Thoracic aorta (tissue), 2 donors: ENCODE data around the gene TMEM161A. TPM values are rescaled to one million over a fixed set of nuclear protein-coding genes. Genes with fewer than 3 reads are reported as not detected.

Experiments
- ATAC-seq: fragments of 150-250 bp; one replicate; pipeline ENCODE4 v1.8.0; 2017; ENCODE audit warnings: low read depth; ENCODE audit not compliant: insufficient number of reproducible peaks, low FRiP score
- DNase-seq: peaks from one replicate; pipeline ENCODE4 v3.0.0-alpha.2; 2020; ENCODE audit warnings: low spot score
- H3K27ac ChIP-seq, 2 donors: fragments of 200-600 bp; sonication (generic); 1 replicate in 1 of 2; 2 replicates in 1 of 2; pipeline ENCODE4 v1.5.1; 2016; ENCODE audit warnings: mild to moderate bottlenecking in 2 of 2, moderate library complexity in 2 of 2
- H3K27me3 ChIP-seq: fragments of 200-600 bp; sonication (generic); replicated peaks from 2 replicates; pipeline ENCODE4 v1.6.0; 2016; ENCODE audit warnings: mild to moderate bottlenecking; ENCODE audit not compliant: insufficient read depth
- H3K36me3 ChIP-seq: fragments of 200-600 bp; sonication (generic); one replicate; pipeline ENCODE4 v1.5.1; 2016
- H3K4me1 ChIP-seq, 2 donors: fragments of 200-600 bp; sonication (generic); 1 replicate in 1 of 2; 2 replicates in 1 of 2; pipeline versions ENCODE4 v1.5.1 to v1.6.0; 2016; ENCODE audit warnings: low read depth in 2 of 2, mild to moderate bottlenecking in 1 of 2; ENCODE audit not compliant: control insufficient read depth in 1 of 2
- H3K4me3 ChIP-seq: fragments of 200-600 bp; sonication (generic); 2 replicates; pipeline ENCODE4 v1.5.1; 2016; ENCODE audit warnings: mild to moderate bottlenecking
- H3K9me3 ChIP-seq: fragments of 200-600 bp; sonication (generic); 2 replicates; pipeline ENCODE4 v1.5.1; 2016
- CTCF ChIP-seq: fragments of 200-600 bp; sonication (generic); IDR thresholded peaks from one replicate; pipeline ENCODE4 v1.5.1; 2019; ENCODE audit warnings: antibody characterized with exemption
- total RNA-seq, 2 donors: library from RNA; depleted of rRNA; stranded (reverse); fragments of >200 nt; gene quantifications; one replicate each; pipeline versions ENCODE4 v1.1.0 to v1.2.3, GENCODE V29; 2016

Gene TMEM161A
- total RNA-seq, 2 donors from 2014 or later = 13.8 to 14.4 TPM

- H3K9me3 ChIP-seq = no peaks in the 10 kb centered on the region
- no peak for TF ChIP-seq CTCF
- no peaks in the 10 kb centered on the region for H3K27me3 ChIP-seq
- no peak for DNase-seq
- H3K27ac ChIP-seq = no peak overlapping the region
- ATAC-seq = no peak
- no peaks in the 10 kb centered on the region for H3K4me1 ChIP-seq
- no peak overlapping the region for H3K4me3 ChIP-seq
- peaks cover 13% of the 10 kb centered on the region for H3K36me3 ChIP-seq
These were observed 17.7 kb downstream of the TMEM161A start for GRCh38 chr19:19120308-19121231.

- H3K36me3 ChIP-seq = peaks cover 13% of the 10 kb centered on the region
These were observed 18.7 kb downstream of the TMEM161A start for GRCh38 chr19:19119325-19120237.

GRCh38 chr19:19115954-19116353 is 22.3 kb downstream of the TMEM161A start:
- no peaks in the 10 kb centered on the region for H3K4me1 ChIP-seq
- H3K27ac ChIP-seq = no peak overlapping the region
- peaks cover 9% of the 10 kb centered on the region for H3K36me3 ChIP-seq
- TF ChIP-seq CTCF = peak; percentile 19
- no peak for DNase-seq
- ATAC-seq = no peak
- H3K9me3 ChIP-seq = no peaks in the 10 kb centered on the region
- no peak overlapping the region for H3K4me3 ChIP-seq
- no peaks in the 10 kb centered on the region for H3K27me3 ChIP-seq

More at GRCh38 chr19:19119325-19120237, 18.7 kb downstream of the TMEM161A start:
- no peak for DNase-seq
- Histone ChIP-seq H3K4me1 (no peaks in the 10 kb centered on the region), H3K4me3 (no peak overlapping the region), H3K27me3 (no peaks in the 10 kb centered on the region), H3K27ac (no peak overlapping the region), H3K9me3 (no peaks in the 10 kb centered on the region)
- no peak for ATAC-seq
- no peak for TF ChIP-seq CTCF

GRCh38 chr19:19113040-19113626 is 25.1 kb downstream of the TMEM161A start:
- TF ChIP-seq CTCF = no peak
- no peak overlapping the region for H3K27ac ChIP-seq
- no peak for DNase-seq
- no peaks in the 10 kb centered on the region for H3K27me3 ChIP-seq
- H3K9me3 ChIP-seq = no peaks in the 10 kb centered on the region
- H3K4me3 ChIP-seq = no peak overlapping the region
- H3K4me1 ChIP-seq = peaks cover 0 to 19% of the 10 kb centered on the region in 2 donors
- no peak for ATAC-seq
- H3K36me3 ChIP-seq = no peaks in the 10 kb centered on the region
